PFSK-1 (cell line): ENCODE measurements around the gene EML1.

ENCODE experiments used
- POLR2AphosphoS5 ChIP-seq: IDR thresholded peaks from 2 replicates; pipeline ENCODE4 v1.6.1; 2012; ENCODE audit warnings: low read depth, mild to moderate bottlenecking, control low read depth, low read length, moderate library complexity
- SIN3A ChIP-seq: IDR thresholded peaks from 2 replicates; pipeline ENCODE4 v1.6.1; 2012; ENCODE audit warnings: mild to moderate bottlenecking, low read length, moderate library complexity, borderline replicate concordance; ENCODE audit not compliant: insufficient read depth
- TAF1 ChIP-seq: IDR thresholded peaks from 2 replicates; pipeline ENCODE4 v1.6.1; 2012; ENCODE audit warnings: low read length, control low read depth, borderline replicate concordance; ENCODE audit not compliant: insufficient read depth

DNA sequence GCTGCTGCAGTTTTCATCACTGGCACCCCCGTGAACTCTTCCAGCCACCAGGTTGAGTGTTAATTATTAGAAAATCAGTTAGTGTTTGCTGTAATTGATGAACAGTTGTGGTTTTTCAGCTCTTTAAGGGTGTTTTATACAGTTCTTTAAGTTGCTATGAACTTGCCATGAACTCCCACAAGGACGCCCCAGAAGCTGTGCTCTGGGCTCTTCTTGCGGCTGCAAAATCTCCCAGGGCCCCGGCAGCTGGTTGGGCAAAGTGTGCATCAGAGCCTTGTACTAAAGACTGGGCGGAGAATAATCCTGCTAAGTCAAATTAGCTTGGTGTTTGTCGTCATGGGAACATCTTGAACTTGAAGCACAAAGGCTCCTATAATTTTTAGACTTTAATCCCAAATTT lies 82.2 kb downstream of the EML1 start:
- TF ChIP-seq TAF1 (no peak), POLR2AphosphoS5 (no peak), SIN3A (no peak)
